ENCODE measurements around the gene NUDCD3.

- TF ChIP-seq CTCF (IDR thresholded peaks at IDR 0.05) (no peak), POLR2A (IDR thresholded peaks at IDR 0.05) (no peak)
Measured at GRCh38 chr7:44521347-44522095, 31.1 kb upstream of the NUDCD3 start.
